WERI-Rb-1 (cell line): Measurements from ENCODE around the gene IL17RB.

Experiments used
- DNase-seq: peaks from one replicate; pipeline ENCODE4 v3.0.0-alpha.2; 2020
- H3K27ac ChIP-seq: fragments of 250-450 bp; sonication (Bioruptor Pico); 2 replicates; pipeline ENCODE4 v1.5.1; 2020; ENCODE audit warnings: mild to moderate bottlenecking, moderate library complexity
- H3K27me3 ChIP-seq: fragments of 250-450 bp; sonication (Bioruptor Pico); 2 replicates; pipeline ENCODE4 v1.5.1; 2021; ENCODE audit warnings: mild to moderate bottlenecking, low read depth, moderate library complexity; ENCODE audit not compliant: insufficient read depth, severe bottlenecking
- H3K36me3 ChIP-seq: fragments of 250-450 bp; sonication (Bioruptor Pico); 2 replicates; pipeline ENCODE4 v1.5.1; 2020; ENCODE audit warnings: mild to moderate bottlenecking, moderate library complexity
- H3K4me3 ChIP-seq: 2 replicates; pipeline ENCODE4 v1.5.1; 2011; ENCODE audit warnings: low read depth, mild to moderate bottlenecking, control low read depth, low read length
- H3K9me3 ChIP-seq: fragments of 250-450 bp; sonication (Bioruptor Pico); 2 replicates; pipeline ENCODE4 v1.5.1; 2021; ENCODE audit warnings: mild to moderate bottlenecking, moderate library complexity; ENCODE audit not compliant: severe bottlenecking
- CTCF ChIP-seq: IDR thresholded peaks from 2 replicates; pipeline ENCODE4 v1.5.1; 2011; ENCODE audit warnings: low read depth, mild to moderate bottlenecking, control low read depth, inconsistent platforms, low read length

Gene IL17RB

GRCh38 chr3:53816425-53816824 is 29.9 kb upstream of the IL17RB start:
- no peak for TF ChIP-seq CTCF
- Histone ChIP-seq H3K36me3 (no peaks in the 10 kb centered on the region), H3K4me3 (no peak overlapping the region), H3K27ac (no peak overlapping the region), H3K9me3 (no peaks in the 10 kb centered on the region), H3K27me3 (no peaks in the 10 kb centered on the region)
- DNase-seq = no peak

DNA sequence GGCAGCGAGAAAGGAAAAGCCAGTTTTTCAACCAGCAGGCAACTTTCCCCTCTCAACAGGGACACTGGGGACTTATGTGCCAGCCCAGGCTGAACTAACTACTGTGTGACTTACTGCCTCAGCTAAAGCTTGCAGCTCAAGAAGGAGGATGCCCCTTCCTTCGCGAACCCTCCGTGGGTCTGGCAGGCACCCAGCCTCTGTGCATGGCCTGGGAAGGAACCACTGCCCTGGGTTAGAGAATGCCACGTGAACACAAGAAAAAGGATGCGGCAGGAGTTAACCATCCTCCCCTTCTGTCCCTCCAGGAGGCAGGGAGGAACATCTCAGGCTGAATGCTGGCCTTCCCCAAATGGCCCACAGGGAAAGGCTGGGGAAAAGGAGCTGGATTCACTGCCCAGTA is 29.2 kb upstream of the IL17RB start:
- no peak overlapping the region for H3K27ac ChIP-seq
- no peaks in the 10 kb centered on the region for H3K27me3 ChIP-seq
- no peak overlapping the region for H3K4me3 ChIP-seq
- DNase-seq = no peak
- no peaks in the 10 kb centered on the region for H3K9me3 ChIP-seq
- TF ChIP-seq CTCF = no peak
- no peaks in the 10 kb centered on the region for H3K36me3 ChIP-seq

GRCh38 chr3:53817809-53818208 is 28.6 kb upstream of the IL17RB start:
- no peaks in the 10 kb centered on the region for H3K36me3 ChIP-seq
- TF ChIP-seq CTCF = no peak
- DNase-seq = no peak
- no peak overlapping the region for H3K4me3 ChIP-seq
- no peaks in the 10 kb centered on the region for H3K9me3 ChIP-seq
- no peaks in the 10 kb centered on the region for H3K27me3 ChIP-seq
- no peak overlapping the region for H3K27ac ChIP-seq

DNA sequence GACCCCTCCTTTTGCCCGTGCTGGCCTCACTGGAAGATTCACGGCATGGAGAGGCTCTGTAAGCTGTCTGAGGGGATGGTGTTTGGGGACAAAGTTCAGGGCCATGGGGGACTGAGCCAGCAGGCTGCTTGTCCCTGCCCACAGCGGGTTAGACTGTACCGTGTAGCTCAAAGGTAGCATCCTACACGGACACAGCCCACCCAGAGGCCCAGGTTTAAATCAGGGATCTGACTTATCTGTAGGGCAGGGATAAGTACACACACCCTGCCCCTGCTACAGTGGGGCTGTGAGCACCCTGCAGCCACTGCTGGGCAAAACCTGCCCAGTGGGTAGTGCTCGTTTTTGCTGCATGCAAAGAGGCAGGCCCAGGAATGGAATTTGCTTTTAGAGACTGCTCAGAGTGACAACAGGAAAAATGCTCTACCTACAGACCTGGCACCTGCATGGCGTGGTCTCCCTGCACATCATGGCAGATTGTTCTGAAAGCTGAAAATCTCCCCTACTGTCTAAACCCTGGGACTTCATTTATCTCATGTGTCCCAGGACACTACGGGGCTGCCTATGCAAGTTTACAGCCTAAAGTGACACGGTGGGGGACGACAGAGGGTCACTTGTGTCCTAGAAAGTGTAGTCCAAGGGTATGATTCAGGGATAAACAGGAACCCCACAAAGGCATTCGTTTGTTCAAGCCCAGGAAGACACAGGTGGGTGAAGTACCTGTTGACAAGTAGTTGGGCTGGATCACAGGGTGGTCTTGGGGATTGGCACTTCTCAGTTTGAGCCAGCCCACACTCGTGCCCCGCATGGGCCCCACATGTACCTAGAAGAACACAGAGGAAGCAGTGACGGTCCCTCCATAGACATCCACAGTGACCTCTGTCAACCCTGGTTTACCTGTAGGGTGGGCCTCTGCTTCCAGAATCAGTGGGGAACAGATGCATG is 27.9 kb upstream of the IL17RB start:
- Histone ChIP-seq H3K4me3 (no peak overlapping the region), H3K27me3 (no peaks in the 10 kb centered on the region), H3K36me3 (no peaks in the 10 kb centered on the region), H3K9me3 (no peaks in the 10 kb centered on the region), H3K27ac (no peak overlapping the region)
- no peak for TF ChIP-seq CTCF
- DNase-seq = no peak

DNA sequence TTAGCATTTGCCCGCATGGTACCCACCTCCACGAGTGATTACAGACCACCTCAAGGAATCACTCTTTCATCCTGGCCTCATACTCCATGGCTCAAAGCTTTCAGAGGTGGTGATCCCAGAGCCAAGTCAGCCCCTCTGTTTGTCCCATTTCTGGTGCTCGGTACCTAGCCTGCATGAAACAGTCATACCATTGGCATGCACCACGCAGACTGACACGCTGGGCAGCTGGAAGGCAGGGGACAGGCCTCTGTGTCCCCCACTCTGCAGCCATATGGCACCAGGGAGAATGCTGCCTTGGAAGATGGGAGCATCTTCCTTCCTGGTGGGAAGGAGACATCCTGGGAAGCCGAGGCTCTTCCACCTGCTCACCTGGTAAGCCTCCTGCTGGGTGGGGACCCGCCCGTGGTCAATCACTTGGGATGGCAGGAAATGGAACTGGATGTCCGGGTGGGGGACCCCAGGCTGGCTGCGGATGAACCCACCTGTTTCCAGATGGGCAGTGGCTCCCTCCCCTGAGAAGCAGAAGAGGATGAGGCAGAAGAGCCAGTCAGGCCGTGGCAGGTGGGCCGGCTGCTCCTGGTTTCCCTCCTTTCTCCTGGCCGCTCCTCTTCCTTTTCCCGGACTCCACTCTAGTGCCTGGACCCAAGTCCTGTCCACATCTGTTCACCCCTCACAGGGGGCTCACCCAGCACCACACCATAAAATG is 27.1 kb upstream of the IL17RB start:
- no peak for TF ChIP-seq CTCF
- no peaks in the 10 kb centered on the region for H3K27me3 ChIP-seq
- no peak for DNase-seq
- no peaks in the 10 kb centered on the region for H3K36me3 ChIP-seq
- H3K4me3 ChIP-seq = no peak overlapping the region
- no peak overlapping the region for H3K27ac ChIP-seq
- H3K9me3 ChIP-seq = no peaks in the 10 kb centered on the region
